ENCODE results near the gene TRIO. TPM values are rescaled to one million over a fixed set of nuclear protein-coding genes. Genes with fewer than 3 reads are reported as not detected.

The TRIO gene
- polyA plus RNA-seq, 4 donors = 103 to 182 (median 111) TPM

- DNase-seq (ENCODE audit: low read depth in 4 of 4, low spot score in 3 of 4) = no peak
Observed at GRCh38 chr5:14308384-14309154, 165.4 kb downstream of the TRIO start.

- DNase-seq (ENCODE audit: low read depth in 4 of 4, low spot score in 3 of 4) = no peak
Observed at GRCh38 chr5:14309199-14309598, 166.1 kb downstream of the TRIO start.

GRCh38 chr5:14309878-14310531, 166.9 kb downstream of the TRIO start:
- DNase-seq (ENCODE audit: low read depth in 4 of 4, low spot score in 3 of 4) = no peak

- DNase-seq (ENCODE audit: low read depth in 4 of 4, low spot score in 3 of 4) = no peak
Observed at GRCh38 chr5:14310901-14311300, 167.8 kb downstream of the TRIO start.

- no peak for DNase-seq (ENCODE audit: low read depth in 4 of 4, low spot score in 3 of 4)
Observed at GRCh38 chr5:14313986-14314690, 171.0 kb downstream of the TRIO start.

GRCh38 chr5:14316471-14316870, 173.3 kb downstream of the TRIO start:
- DNase-seq (ENCODE audit: low read depth in 4 of 4, low spot score in 3 of 4) = no peak

GRCh38 chr5:14319102-14319501, 176.0 kb downstream of the TRIO start:
- DNase-seq (ENCODE audit: low read depth in 4 of 4, low spot score in 3 of 4) = no peak

- DNase-seq (ENCODE audit: low read depth in 4 of 4, low spot score in 3 of 4) = no peak
Observed at GRCh38 chr5:14321936-14322335, 178.8 kb downstream of the TRIO start.

- no peak for DNase-seq (ENCODE audit: low read depth in 4 of 4, low spot score in 3 of 4)
Observed at GRCh38 chr5:14322437-14323187, 179.5 kb downstream of the TRIO start.

GRCh38 chr5:14323466-14323865, 180.3 kb downstream of the TRIO start:
- no peak for DNase-seq (ENCODE audit: low read depth in 4 of 4, low spot score in 3 of 4)

- DNase-seq (ENCODE audit: low read depth in 4 of 4, low spot score in 3 of 4) = no peak
Observed at GRCh38 chr5:14325369-14325768, 182.2 kb downstream of the TRIO start.

- peak; percentile 12 to 46 (median 18) for DNase-seq (ENCODE audit: low read depth in 4 of 4, low spot score in 3 of 4)
Observed at GRCh38 chr5:14326035-14326903, 183.1 kb downstream of the TRIO start.

GRCh38 chr5:14327624-14328023, 184.5 kb downstream of the TRIO start:
- no peak for DNase-seq (ENCODE audit: low read depth in 4 of 4, low spot score in 3 of 4)

GRCh38 chr5:14328144-14328543, 185.0 kb downstream of the TRIO start:
- DNase-seq (ENCODE audit: low read depth in 4 of 4, low spot score in 3 of 4) = no peak

GRCh38 chr5:14330291-14330690, 187.1 kb downstream of the TRIO start:
- no peak for DNase-seq (ENCODE audit: low read depth in 4 of 4, low spot score in 3 of 4)

GRCh38 chr5:14330729-14331385, 187.7 kb downstream of the TRIO start:
- no peak for DNase-seq (ENCODE audit: low read depth in 4 of 4, low spot score in 3 of 4)

GRCh38 chr5:14331386-14331781, 188.2 kb downstream of the TRIO start:
- no peak for DNase-seq (ENCODE audit: low read depth in 4 of 4, low spot score in 3 of 4)

- no peak for DNase-seq (ENCODE audit: low read depth in 4 of 4, low spot score in 3 of 4)
Observed at GRCh38 chr5:14332038-14332631, 189.0 kb downstream of the TRIO start.

- DNase-seq (ENCODE audit: low read depth in 4 of 4, low spot score in 3 of 4) = no peak
Observed at GRCh38 chr5:14332746-14333145, 189.6 kb downstream of the TRIO start.

All from left renal pelvis (tissue), 4 donors.